Upper lobe of left lung (tissue), 6 donors: ENCODE data around the gene NPR3. TPM values are rescaled to one million over a fixed set of nuclear protein-coding genes. Genes with fewer than 3 reads are reported as not detected.
A peak's percentile ranks its signal among the peaks of the same experiment; 100 is the strongest.

Experiments
- ATAC-seq, 2 donors: fragments of 200-7000 bp; cut with Tn5 transposase; one replicate each; pipeline ENCODE4 v1.9.1; 2022; ENCODE audit warnings: mild to moderate bottlenecking in 2 of 2, moderate library complexity in 2 of 2; ENCODE audit not compliant: low FRiP score in 2 of 2
- DNase-seq, 2 donors: peaks; one replicate each; pipeline ENCODE4 v3.0.0-alpha.2; 2019 to 2020
- H3K27ac ChIP-seq, 4 donors: fragments of 200-600 bp; sonication (generic); one replicate each; pipeline ENCODE4 v1.5.1; 2016 to 2019
- H3K27me3 ChIP-seq, 4 donors: fragments of 200-600 bp; sonication (generic); one replicate each; pipeline ENCODE4 v1.5.1; 2017 to 2019
- H3K36me3 ChIP-seq, 4 donors: fragments of 200-600 bp; sonication (generic); one replicate each; pipeline ENCODE4 v1.5.1; 2016 to 2019
- H3K4me1 ChIP-seq, 4 donors: fragments of 200-600 bp; sonication (generic); one replicate each; pipeline ENCODE4 v1.5.1; 2018 to 2019
- H3K4me3 ChIP-seq, 4 donors: fragments of 200-600 bp; sonication (generic); one replicate each; pipeline ENCODE4 v1.5.1; 2017 to 2019; ENCODE audit warnings: mild to moderate bottlenecking in 2 of 4, moderate library complexity in 1 of 4
- H3K9me3 ChIP-seq, 4 donors: fragments of 200-600 bp; sonication (generic); one replicate each; pipeline ENCODE4 v1.5.1; 2018 to 2019
- EP300 ChIP-seq, 4 donors: sonication (generic); formaldehyde crosslinking; IDR thresholded peaks; one replicate each; pipeline ENCODE4 v1.5.1; 2017; ENCODE audit warnings: antibody characterized with exemption in 4 of 4, control low read depth in 2 of 4
- POLR2A ChIP-seq, 4 donors: fragments of 450-650 bp; IDR thresholded peaks; one replicate each; pipeline ENCODE4 v1.5.1; 2016 to 2017; ENCODE audit warnings: antibody characterized with exemption in 4 of 4, mild to moderate bottlenecking in 2 of 4
- POLR2AphosphoS5 ChIP-seq, 2 donors: sonication (generic); formaldehyde crosslinking; IDR thresholded peaks; one replicate each; pipeline ENCODE4 v1.5.1; 2017; ENCODE audit warnings: antibody characterized with exemption in 2 of 2
- WGBS, 2 donors: methylation state at CpG; one replicate each; pipeline ENCODE4 v1.1.5; 2017 to 2018; 5-methylcytosine and 5-hydroxymethylcytosine counted together
- total RNA-seq, 6 donors: library from RNA; depleted of rRNA in 4 of 6; stranded (reverse); fragments of >200 nt in 4 of 6; gene quantifications; one replicate each; pipeline versions ENCODE4 v1.1.0 to v1.2.1, GENCODE V29; 2016 to 2021
- TF ChIP-seq, protein P1 (sequence below), 6 experiments: fragments of 450-650 bp in 4 of 6; fragments of 200-600 bp in 2 of 6; sonication (generic) in 2 of 6; IDR thresholded peaks; one replicate each; pipeline ENCODE4 v1.5.1; 2016 to 2019; ENCODE audit warnings: antibody characterized with exemption in 6 of 6
- donor health status: DM: no; HTN: no; CAD: no; lungs with moderate emphysema.
- donor health status: DM: no; HTN: yes; CAD: no; lungs with severe emphysema.

The NPR3 gene
- total RNA-seq, 6 donors from 2014 or later, result 6.3 to 53.3 (median 29.9) TPM

DNA sequence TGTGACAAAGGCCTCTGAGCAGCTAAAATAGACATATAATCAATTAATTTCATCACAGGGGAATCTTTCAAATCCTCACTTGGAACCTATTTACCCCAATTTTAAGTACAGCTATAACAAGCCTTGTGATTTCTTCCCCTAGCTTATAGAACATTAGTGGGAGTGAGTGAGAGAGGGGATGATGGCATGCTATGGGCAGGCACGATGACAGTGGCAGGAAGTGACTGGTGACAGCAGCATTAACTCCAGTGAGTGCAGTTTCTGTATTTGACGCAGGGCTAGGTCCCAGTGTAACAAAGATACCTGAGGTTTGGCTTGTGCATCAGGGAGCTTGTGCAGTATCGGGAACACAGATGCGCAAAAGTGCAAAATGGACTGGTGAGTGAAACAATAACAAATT lies 54.1 kb downstream of the NPR3 start:
- ATAC-seq (no peak), DNase-seq (no peak)
- Histone ChIP-seq H3K36me3 (no peaks in the 10 kb centered on the region), H3K9me3 (no peaks in the 10 kb centered on the region), H3K4me3 (no peak overlapping the region), H3K4me1 (peaks cover 0 to 7% (median under 1%) of the 10 kb centered on the region in 4 donors), H3K27me3 (no peaks in the 10 kb centered on the region), H3K27ac (no peak overlapping the region)
- WGBS, 2 donors, result 77% methylated on average over 4 of the region's 4 CpGs
- TF ChIP-seq POLR2A (IDR thresholded peaks at IDR 0.05), result no peak
- no peak for TF ChIP-seq EP300 (IDR thresholded peaks at IDR 0.05)
- TF ChIP-seq POLR2AphosphoS5 (IDR thresholded peaks at IDR 0.05), result no peak
- TF ChIP-seq, protein P1, sequence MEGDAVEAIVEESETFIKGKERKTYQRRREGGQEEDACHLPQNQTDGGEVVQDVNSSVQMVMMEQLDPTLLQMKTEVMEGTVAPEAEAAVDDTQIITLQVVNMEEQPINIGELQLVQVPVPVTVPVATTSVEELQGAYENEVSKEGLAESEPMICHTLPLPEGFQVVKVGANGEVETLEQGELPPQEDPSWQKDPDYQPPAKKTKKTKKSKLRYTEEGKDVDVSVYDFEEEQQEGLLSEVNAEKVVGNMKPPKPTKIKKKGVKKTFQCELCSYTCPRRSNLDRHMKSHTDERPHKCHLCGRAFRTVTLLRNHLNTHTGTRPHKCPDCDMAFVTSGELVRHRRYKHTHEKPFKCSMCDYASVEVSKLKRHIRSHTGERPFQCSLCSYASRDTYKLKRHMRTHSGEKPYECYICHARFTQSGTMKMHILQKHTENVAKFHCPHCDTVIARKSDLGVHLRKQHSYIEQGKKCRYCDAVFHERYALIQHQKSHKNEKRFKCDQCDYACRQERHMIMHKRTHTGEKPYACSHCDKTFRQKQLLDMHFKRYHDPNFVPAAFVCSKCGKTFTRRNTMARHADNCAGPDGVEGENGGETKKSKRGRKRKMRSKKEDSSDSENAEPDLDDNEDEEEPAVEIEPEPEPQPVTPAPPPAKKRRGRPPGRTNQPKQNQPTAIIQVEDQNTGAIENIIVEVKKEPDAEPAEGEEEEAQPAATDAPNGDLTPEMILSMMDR (IDR thresholded peaks at IDR 0.05), result no peak

DNA sequence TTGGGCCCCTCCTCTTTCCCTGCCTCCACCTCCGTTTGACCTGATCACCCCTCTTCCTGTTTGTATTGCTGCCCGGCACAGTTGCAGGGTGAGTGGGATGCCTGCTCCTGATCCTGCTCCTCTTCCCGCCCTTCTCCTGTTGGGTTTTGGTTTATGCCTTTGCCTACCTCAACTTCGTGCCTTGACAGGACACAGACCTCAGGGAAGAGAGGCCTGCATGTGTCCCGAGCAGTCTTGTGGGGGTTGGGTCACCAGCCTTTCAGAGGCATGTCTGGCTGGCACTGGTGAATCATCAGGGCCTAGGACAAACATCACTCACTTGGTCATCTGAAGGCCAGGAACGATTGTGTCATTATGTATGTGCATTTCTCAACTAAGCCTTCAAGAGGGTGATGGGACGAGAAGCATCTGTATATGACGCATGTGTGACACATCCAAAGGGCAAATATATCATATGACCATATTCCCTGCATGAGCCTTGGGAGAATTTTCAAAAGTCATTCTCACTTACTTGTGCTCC lies 56.9 kb downstream of the NPR3 start:
- Histone ChIP-seq H3K27me3 (no peaks in the 10 kb centered on the region), H3K27ac (no peak overlapping the region), H3K4me3 (no peak overlapping the region), H3K4me1 (peaks cover 0 to 7% (median 0%) of the 10 kb centered on the region in 4 donors), H3K9me3 (no peaks in the 10 kb centered on the region), H3K36me3 (no peaks in the 10 kb centered on the region)
- DNase-seq (peak in 1 of 2 donors; percentile 42), ATAC-seq (no peak)
- 58 to 69% methylated on average over 8 of the region's 8 CpGs for WGBS, 2 donors
- TF ChIP-seq POLR2A (IDR thresholded peaks at IDR 0.05) (no peak), POLR2AphosphoS5 (IDR thresholded peaks at IDR 0.05) (peak; percentile 52 to 86), EP300 (IDR thresholded peaks at IDR 0.05) (peak in 1 of 4 donors; percentile 16)

DNA sequence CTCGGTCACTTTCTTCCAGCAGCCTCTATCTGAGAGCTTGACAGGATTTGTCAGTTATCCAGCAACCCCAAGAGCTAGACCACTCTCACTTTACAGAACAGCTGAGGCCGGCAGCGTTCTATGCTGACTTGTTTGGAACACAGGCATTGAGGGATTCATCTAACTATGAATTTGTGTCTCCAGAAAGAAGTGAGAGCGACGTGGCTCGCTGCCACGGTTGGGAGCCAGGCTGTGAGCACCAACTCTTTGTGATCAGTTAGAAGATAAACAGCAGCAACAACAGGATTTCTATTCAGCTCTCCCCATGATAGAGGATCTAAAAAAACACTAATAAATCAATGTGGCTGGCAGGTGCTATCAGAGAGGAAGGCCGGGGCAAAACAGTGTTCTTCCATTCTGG lies 58.6 kb downstream of the NPR3 start:
- 67 to 76% methylated on average over 7 to 8 of the region's 8 CpGs for WGBS, 2 donors
- TF ChIP-seq, protein P1 (IDR thresholded peaks at IDR 0.05), result no peak
- TF ChIP-seq POLR2AphosphoS5 (IDR thresholded peaks at IDR 0.05) (no peak), POLR2A (IDR thresholded peaks at IDR 0.05) (no peak), EP300 (IDR thresholded peaks at IDR 0.05) (no peak)
- H3K27me3 ChIP-seq, result no peaks in the 10 kb centered on the region
- peak in 1 of 2 donors; percentile 24 for DNase-seq
- H3K36me3 ChIP-seq, result no peaks in the 10 kb centered on the region
- H3K4me1 ChIP-seq, result peaks cover 0 to 7% (median 0%) of the 10 kb centered on the region in 4 donors
- no peak overlapping the region for H3K27ac ChIP-seq
- ATAC-seq, result no peak
- no peak overlapping the region for H3K4me3 ChIP-seq
- no peaks in the 10 kb centered on the region for H3K9me3 ChIP-seq

DNA sequence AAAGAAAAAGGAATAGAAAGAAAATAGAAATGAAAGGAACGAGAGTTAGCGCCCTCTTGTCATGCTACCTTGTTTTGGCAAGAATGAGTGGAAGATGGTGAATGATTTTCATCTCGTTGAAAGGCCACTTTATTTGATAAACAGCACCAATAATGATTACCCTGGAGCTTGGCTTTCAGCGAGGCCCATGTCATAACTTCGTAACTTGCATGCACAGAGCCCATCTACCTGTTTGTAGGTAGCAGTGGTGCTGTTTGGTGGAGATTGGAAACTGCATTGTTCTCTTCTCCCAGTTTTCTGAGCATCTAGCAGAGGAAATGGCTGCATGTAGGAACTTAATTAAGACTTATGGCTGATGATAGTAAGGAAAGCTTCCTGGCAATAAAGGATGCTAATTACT lies 59.3 kb downstream of the NPR3 start:
- WGBS, 2 donors, result 82 to 90% methylated on average over 5 of the region's 5 CpGs

DNA sequence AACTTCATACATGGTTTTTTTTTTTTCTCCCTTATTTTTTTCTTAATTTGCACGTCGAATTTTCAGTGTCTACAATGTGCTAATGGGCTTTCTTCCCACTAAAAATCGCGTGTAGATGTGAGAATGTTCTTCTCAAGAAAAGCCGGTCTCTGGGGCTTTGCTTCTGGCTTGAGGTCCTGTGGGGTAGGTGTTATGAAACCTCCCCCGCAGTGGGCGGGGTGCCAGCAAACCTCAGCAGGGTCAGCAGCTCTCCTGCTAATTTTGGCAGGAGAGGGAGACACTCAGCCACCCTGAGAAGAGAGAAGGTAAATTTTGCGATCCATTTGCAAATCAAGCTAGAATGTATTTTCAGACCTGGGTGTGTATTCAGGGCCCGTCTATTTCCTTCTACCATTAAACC lies 59.9 kb downstream of the NPR3 start:
- Histone ChIP-seq H3K4me1 (peaks cover 0 to 7% (median 0%) of the 10 kb centered on the region in 4 donors), H3K27me3 (no peaks in the 10 kb centered on the region), H3K4me3 (no peak overlapping the region), H3K36me3 (no peaks in the 10 kb centered on the region), H3K9me3 (no peaks in the 10 kb centered on the region), H3K27ac (no peak overlapping the region)
- ATAC-seq, result no peak
- no peak for DNase-seq
- WGBS, 2 donors, result 91 to 93% methylated on average over 9 of the region's 9 CpGs
- no peak for TF ChIP-seq POLR2AphosphoS5 (IDR thresholded peaks at IDR 0.05)
- no peak for TF ChIP-seq POLR2A (IDR thresholded peaks at IDR 0.05)
- TF ChIP-seq, protein P1 (IDR thresholded peaks at IDR 0.05), result no peak

More for the DNA sequence above, 59.3 kb downstream of the NPR3 start:
- H3K36me3 ChIP-seq, result no peaks in the 10 kb centered on the region
- ATAC-seq (no peak), DNase-seq (no peak)
- H3K27me3 ChIP-seq, result no peaks in the 10 kb centered on the region
- H3K4me3 ChIP-seq, result no peak overlapping the region
- TF ChIP-seq POLR2AphosphoS5 (IDR thresholded peaks at IDR 0.05) (no peak), EP300 (IDR thresholded peaks at IDR 0.05) (no peak), POLR2A (IDR thresholded peaks at IDR 0.05) (no peak)
- TF ChIP-seq, protein P1 (IDR thresholded peaks at IDR 0.05), result no peak
- H3K9me3 ChIP-seq, result no peaks in the 10 kb centered on the region
- H3K27ac ChIP-seq, result no peak overlapping the region
- peaks cover 0 to 7% (median 0%) of the 10 kb centered on the region in 4 donors for H3K4me1 ChIP-seq
